ENCODE measurements around the gene MRPS26.
A peak's percentile ranks its signal among the peaks of the same experiment; 100 is the strongest.
"Not testable (repeated sequence)": the region's sequence is repeated elsewhere in the genome, so short reads cannot be mapped to it uniquely, and the experiment has no call there.

MRPS26 gene

DNA sequence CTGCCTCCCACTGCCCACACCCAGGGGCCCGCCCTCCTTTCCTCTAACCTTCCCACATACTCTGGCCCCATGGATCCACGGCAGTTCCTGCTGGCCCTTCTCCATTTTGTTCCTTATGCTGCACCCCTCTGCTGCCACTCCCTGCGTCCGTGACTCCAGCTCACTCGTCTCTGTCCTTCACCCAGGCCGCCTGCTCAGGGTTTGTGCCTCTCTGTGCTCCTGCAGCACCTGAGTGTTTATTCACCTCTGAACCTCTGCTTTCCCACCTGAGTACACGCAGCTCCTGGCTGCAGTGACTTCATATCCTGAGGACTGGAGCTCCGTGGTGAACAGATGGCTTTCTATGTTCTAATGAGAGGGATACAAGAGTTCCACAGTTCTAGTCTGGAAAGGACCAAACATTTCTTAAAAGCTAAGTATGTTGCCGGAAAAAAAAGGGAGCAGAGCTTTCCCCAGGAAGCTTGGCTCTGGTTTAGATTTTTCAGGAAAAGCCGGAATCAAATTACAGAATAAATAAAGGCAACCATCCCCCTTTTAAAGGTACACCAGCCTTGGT, 3.9 kb upstream of the MRPS26 start:
- no peak for DNase-seq

DNA sequence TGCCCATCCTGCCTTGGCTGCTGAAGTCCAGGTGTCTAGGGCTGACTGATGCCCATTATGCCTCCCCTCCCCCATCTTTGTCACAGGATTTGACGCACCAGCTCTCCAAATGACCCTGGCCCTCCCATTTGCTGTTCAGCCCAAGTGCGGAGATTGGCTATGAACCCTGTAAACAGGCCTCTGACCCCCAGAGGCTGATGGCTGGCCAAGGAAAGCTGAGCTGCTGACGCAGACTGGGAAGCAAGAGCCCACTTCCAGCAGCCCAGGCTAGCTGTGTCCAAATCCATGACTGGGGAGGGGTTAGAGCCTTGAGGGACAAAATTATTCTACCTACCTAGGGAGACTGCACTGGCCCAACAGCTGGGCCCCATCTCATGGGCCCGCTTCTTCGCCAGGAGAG, 3.2 kb upstream of the MRPS26 start:
- DNase-seq: peak in 3 of 51 donors; percentile 7 to 55 (median 20)

DNA sequence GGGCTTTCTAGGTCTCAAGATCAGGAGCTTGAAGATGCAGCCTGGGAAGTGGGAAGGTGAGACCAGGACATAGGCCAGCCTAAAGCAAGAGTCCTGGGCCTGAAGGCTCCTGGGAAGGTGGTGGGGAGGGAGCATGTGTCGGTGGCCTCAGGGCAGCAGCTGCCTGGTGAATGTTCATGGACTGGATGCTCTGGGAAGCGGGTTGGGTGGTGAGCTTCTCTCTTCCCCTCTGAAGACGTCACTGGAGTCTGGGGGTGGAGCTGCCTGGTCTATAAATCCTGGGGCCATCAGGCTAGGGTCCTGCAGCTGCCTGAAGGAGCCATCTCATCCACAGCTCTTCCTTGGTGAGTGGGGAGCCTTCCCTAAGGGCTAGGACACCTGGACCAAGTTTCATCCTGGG, 2.5 kb upstream of the MRPS26 start, which contains the start of gene GNRH2:
GNRH2 (plus strand) TSS at position 301 of the 400 bp plus-strand sequence. CDS start 793 bp downstream, outside the sequence.
- no peak for DNase-seq

DNA sequence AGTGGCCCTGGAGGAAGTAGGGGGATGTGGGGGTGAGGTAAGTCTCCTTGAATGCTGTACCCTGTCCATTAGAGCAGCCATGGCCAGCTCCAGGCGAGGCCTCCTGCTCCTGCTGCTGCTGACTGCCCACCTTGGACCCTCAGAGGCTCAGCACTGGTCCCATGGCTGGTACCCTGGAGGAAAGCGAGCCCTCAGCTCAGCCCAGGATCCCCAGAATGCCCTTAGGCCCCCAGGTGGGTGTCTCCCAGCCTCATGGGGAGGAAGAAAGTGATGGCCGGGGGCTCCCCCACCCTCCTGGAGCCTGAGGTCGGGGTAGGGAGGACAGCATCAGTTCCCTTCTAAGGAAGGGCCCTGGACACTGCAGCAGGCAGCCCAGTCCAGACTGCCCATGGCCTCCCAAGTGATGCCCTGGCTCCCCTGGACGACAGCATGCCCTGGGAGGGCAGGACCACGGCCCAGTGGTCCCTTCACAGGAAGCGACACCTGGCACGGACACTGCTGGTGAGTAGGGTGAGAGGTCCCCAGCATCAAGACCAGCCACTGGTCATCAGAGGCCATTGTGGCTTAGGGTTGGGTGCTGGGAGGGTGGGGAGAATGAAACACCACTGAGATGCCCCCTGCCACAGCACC, 1.4 kb upstream of the MRPS26 start:
- DNase-seq: no peak

DNA sequence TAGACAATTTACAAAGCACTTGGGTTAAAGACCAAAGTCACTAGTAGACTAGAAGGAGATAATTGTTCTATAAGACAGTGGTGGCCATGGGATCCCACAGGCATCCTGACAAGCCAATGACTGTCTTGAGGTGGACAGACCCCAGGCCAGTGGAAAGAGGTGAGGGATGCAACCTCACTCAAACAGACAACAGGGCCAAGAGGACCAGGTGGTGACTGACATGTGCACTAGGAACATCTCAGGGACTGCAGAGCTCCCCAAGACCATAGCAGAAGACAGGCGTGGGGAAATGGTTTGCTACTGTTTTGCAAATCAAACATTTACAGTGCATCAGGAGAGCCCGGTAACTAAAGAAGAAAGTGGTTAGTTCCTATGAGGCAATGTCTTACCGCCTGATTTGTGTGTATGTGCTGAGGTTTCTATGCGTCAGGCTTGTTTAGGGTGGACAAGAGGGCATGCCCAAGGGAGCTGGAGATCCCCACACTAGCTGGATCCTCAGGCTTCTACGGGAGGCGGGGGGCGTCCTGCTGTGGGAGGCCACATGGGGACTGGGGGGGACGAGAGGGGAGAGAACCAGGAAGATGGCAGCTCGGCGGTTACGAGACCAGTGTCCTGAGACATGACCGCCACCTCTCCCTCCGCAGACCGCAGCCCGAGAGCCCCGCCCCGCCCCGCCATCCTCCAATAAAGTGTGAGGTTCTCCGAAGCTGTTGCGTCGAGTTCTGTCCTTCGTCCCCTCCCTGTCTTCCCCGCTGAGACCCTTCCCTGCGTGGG, 623 bp upstream of the MRPS26 start:
- peak in 37 of 51 donors; percentile 51 to 96 (median 82) for DNase-seq

DNA sequence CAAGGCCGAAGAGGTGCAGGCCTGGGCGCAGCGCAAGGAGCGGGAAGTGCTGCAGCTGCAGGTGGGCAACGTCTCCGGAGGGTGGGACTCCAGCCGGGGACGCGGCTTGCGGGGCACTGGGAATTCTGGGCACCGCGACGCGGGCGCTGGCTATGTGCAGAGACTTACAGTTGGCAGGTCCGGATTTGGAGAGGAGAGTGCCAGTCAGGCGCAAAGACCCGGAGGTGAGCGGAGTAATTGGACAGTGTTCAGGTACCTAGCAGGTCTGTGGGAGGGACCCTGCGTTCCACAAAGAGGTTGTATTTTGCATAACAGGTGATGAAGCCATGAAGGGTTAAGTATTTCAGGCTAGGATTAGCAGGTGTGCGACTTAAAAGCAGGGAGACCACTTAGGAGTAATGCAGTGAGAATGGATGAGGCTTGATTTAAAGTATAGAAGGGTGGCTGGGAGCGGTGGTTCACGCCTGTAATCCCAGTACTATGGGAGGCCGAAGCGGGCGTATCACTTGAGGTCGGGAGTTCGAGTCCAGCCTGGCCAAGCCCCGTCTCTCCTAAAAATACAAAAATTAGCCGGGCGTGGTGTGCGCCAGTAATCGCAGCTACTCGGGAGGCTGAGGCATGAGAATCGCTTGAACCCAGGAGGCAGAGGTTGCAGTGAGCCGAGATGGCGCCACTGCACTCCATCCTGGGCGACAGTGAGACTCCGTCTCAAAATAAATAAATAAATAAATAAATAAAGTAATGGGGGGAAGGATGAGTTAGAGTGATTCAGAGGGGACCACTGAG, 1.0 kb downstream of the MRPS26 start:
- DNase-seq: peak in 8 of 51 donors; percentile 13 to 58 (median 39)

DNA sequence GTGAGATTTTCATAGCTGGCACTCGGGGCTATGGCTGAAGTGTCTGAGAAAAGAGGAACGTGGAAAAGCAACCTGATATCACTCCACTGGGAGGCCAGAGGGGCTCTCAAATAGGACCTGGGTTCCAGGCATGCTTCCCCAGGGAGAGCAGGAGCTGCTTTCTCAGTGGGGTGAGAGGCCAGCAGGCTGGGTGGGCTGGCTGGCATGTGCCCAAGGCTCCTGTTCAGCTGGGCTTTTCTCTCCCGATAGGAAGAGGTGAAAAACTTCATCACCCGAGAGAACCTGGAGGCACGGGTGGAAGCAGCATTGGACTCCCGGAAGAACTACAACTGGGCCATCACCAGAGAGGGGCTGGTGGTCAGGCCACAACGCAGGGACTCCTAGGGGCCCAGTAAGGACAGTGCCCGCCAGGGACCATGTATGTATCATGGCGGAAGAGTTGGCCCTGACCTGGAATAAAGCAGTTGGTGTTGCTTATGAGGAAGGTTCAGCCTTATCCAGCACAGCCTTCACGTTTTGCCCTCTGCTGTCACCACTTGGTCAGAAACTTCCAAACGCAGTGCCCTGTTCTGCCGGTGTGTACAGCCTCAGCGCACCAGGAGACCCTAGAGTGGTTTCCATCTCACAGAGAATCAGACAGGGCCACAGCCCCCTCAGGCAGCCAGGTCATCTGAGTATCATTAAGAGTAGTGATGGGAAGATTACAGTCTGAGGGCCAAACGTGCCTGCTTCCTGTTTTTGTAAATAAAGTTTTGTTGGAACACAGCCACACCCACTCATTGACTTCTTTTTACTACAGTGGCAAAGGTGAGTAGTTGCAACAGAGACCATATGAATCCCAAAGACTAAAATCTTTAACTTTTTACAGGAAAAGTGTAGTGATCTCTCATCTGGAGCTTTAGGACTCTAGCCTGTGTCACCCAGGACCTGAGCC, 1.9 kb downstream of the MRPS26 start:
- DNase-seq: no peak

DNA sequence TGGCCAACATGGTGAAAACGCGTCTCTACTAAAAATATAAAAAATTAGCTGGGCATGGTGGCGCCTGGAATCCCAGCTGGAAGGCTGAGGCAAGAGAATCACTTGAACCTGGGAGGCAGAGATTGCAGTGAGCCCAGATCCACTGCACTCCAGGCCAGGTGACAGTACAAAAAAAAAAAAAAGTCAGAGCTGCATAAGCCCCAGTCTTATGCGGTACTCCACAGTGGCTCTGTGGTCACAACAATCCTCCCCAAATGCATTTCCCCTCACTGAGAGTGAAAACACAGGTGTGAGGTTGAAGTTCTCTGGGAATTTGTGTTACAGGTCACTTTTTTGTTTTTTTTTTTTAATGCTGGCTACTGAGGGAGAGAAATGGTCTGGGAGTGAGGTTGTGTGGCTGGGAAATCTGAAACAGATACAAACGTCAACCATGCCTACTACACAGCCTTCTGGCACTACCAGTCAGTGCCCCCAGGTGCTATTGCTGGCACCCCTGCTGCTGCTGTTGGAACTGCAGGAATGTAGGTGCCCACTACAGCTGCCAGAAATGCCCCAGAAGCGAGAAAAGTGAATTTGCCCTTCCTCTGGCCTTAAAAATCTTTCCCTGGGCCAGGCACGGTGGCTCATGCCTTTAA, 5.7 kb downstream of the MRPS26 start:
- no peak for DNase-seq

DNA sequence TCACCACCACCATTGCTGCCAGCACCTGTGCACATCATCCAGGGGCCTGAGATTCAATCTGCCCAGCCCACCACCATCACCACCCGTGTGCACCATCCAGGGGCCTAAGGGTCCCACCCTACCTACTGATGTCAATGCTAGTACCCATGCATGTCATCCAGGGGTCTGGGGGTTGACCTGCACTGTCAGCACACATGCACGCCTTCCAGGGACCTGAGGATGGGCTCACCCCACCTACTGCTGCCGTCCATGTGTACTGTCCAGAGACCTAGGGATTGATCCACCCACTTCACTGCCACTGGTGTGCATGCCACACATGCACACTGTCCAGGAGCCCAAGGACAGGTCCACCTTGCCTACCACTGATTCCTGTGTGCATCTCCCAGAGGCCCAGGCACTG, 13.6 kb downstream of the MRPS26 start:
- no peak for DNase-seq

DNA sequence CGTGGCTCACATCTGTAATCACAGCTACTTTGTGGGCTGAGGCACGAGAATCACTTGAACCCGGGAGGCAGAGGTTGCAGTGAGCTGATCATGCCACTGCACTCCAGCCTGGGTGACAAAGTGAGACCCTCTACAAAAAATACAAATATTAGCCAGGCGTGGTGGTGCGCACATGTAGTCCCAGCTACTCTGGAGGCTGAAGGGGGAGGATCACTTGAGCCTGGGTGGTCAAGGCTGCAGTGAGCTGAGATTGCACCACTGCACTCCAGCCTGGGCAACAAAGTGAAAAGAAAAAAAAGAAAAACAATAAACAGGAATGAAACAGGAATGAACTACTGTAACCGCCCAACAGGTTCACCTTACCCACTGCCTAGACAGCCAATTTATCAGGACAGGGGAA, 18.3 kb downstream of the MRPS26 start:
- DNase-seq: not testable (repeated sequence)

DNA sequence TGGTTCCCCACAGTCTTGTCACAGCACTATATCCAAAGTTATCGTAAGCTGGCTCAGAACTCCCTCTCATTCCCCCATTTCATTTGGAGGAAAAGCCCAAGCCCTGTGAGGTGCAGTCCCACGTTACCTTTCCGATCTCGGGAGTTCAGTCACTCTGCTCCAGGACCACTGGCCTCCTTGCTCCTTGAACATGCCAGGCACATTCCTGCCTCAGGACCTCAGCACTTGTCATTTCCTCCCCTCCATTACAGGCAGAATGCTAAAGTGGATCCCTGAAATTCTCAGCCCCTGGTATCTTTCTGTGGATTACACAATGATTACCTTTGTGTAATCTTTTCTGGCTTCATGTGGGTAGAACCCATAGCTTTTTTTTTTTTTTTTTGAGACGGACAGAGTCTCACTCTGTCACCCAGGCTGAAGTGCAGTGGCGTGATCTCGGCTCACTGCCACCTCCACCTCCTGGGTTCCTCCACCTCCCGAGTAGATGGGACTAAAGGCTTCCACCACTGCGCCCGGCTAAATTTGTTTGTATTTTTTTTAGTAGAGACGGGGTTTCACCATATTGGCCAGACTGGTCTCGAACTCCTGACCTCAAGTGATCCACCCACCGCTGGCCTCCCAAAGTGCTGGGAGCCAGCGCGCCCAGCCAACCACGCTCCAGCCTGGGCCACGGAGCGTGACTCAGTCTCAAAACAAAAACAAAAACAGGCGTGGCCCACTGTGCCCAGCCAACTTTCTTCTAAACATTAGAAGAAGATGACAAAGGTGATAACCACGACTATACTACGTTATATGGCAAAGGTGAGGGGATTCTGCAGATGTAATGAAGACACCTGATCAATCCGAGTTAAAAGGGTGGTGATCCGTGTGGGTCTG, 21.5 kb downstream of the MRPS26 start:
- peak in 4 of 51 donors; percentile 9 to 46 (median 34) for DNase-seq

DNA sequence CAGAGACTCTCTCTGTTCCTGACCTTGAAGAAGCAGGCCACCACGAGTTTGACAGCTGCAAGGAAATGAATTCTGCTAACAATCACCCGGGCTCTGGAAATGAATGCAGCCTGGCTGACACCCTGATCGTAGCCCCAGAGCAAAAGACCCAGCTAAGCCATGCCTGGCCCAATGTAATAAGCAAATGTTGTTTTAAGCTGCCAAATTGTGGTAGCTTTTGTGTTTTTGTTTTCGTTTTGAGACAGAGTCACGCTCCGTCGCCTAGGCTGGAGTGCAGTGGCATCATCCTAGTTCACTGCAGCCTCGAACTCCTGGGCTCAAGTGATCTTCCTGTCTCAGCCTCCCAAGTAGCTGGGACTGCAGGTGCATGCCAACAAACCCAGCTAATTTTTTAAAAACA, 22.2 kb downstream of the MRPS26 start:
- peak in 2 of 51 donors; percentile 16 to 32 for DNase-seq

DNA sequence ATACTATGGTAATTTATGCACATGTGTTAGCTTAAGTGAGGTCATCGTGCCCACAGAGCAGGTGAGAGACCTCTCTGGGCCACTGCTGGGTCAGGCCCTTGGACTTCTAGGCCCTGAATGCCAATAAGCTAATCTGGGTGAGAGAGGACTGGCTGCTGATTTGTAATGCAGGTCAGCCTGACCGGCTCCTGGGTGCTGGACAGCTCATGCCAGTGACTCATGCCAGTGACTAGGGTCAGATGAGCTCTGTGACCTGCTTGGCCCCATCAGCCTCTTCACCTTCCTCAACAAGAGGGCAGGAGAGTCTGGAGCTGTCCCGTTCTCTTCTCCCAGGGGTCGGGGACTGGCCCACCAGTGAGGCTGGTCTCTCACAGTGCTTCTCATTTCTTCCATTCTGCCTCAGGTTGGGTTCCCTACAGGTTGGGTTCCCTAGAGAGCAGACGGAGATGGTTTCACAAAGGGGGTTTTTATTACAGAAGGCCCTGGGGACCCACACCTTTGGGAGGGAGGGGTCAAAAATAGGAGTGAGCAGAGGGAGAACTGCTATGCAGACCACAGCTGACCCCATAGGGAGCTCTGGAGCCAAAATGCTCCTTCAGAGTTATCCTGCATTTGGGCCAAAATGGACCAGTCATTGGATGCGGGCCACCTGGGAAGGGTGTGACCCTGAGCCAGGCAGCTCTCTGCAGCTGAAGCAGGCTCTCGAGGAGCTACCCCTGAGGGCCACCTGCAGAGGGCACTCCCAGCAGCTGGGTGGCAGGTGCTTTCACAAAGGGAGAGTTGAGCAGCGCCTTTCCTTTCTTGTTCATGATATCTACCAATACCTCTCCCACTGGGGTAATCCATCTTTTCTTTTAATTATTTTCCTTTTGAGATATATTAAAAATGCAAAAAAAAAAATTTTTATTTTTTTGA, 23.4 kb downstream of the MRPS26 start:
- DNase-seq: peak in 2 of 51 donors; percentile 13 to 17

DNA sequence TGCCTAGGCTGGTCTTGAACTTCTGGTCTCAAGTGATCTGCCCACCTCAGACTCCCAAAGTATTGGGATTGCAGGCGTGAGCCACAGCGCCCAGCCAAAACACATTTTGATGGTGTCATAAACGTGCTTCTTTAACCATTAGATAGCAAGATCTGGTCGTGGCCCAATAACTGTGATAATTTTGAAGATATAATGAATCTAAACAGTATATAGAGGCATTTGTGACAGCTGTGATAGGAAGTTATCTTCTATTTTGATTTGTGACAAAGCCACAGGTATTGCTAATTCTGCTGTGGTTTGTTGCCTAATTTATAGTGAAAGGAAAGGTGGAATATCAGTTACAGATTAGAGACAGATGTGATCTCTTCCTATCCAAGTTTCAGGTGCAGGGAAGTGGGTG, 24.9 kb downstream of the MRPS26 start:
- no peak for DNase-seq

DNA sequence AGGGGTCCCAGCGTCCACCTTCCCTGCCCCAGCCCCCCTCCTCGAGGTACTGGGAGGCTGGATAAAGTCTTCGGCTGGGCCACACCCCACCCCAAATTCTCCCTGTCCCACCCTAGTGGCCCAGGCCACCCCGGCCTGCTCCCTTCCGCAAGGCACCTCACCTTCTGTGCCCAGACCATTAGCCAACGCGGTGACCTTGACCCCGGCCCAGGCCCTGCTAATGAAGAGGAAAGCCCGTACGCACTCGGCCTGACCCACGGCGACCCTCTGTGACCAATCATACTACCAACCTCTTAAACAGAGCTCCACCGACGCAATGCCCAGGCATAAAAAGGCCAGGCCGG, 25.4 kb downstream of the MRPS26 start:
- no peak for DNase-seq

DNA sequence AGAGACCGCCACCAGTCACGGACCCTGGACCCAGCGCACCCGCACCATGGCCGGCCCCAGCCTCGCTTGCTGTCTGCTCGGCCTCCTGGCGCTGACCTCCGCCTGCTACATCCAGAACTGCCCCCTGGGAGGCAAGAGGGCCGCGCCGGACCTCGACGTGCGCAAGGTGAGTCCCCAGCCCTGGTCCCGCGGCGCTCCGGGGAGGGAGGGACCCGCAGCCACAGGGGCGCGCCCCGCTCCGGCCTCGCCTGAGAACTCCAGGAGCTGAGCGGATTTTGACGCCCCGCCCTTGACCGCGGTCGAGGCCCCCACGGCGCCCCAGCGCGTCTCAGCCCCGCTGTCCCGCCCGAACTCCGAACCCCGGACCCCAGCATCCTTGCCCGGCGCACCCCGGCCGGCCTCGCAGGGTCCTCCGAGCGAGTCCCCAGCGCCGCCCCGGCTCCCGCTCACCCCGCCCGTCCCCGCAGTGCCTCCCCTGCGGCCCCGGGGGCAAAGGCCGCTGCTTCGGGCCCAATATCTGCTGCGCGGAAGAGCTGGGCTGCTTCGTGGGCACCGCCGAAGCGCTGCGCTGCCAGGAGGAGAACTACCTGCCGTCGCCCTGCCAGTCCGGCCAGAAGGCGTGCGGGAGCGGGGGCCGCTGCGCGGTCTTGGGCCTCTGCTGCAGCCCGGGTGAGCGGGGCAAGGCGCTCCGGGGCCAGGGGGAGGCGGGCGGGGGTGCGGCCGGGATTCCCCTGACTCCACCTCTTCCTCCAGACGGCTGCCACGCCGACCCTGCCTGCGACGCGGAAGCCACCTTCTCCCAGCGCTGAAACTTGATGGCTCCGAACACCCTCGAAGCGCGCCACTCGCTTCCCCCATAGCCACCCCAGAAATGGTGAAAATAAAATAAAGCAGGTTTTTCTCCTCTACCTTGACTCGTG, 26.0 kb downstream of the MRPS26 start, which contains the start of gene OXT:
OXT (plus strand) TSS at position 11 of the 920 bp plus-strand sequence; CDS start at position 47, 36 bp downstream.
- DNase-seq: no peak
